GM10248 (cell line): ENCODE measurements around the gene CTTNBP2NL.

Source experiments
- CTCF ChIA-PET: fragments of 300-600 bp; sonication (Branson Sonifier 250); formaldehyde crosslinking; extraction: SDS; loops from one replicate; lab custom pipeline; 2021; ENCODE audit warnings: antibody characterized with exemption; lab: Yijun Ruan, JAX
- POLR2A ChIA-PET: fragments of 350-650 bp; sonication (Branson Sonifier 250); formaldehyde crosslinking; extraction: SDS; loops from one replicate; lab custom pipeline; 2020; ENCODE audit warnings: antibody characterized with exemption; lab: Yijun Ruan, JAX
- DNase-seq: peaks from one replicate; pipeline ENCODE4 v3.0.0; 2012; ENCODE audit errors: extremely low spot score
- TF ChIP-seq, protein P1 (sequence below): IDR thresholded peaks from 2 replicates; pipeline ENCODE4 v1.5.1; 2012; ENCODE audit warnings: mild to moderate bottlenecking, low read depth; ENCODE audit errors: extremely low read depth, missing control alignments, control extremely low read depth

CTTNBP2NL gene

DNA sequence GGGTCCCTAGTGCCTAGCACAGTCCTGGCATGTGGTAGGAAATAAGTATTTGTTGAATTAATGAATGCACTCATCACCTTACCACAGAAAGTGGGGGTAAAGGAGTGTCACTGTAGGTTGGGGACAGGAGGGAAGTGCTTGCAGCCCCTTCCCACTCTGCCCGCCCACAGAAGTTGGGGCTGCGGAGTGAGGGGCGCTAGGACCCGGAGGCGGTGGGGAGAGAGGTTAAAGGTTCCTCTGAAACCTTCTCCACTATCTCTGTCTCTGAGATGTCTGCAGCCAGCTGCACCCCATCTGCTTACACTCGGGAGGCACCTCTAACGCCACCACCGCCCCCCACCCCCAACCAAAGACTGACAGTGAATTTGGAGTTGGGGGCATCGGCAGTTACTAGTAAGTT lies 111.3 kb downstream of the CTTNBP2NL start:
- DNase-seq = no peak
- TF ChIP-seq, protein P1, sequence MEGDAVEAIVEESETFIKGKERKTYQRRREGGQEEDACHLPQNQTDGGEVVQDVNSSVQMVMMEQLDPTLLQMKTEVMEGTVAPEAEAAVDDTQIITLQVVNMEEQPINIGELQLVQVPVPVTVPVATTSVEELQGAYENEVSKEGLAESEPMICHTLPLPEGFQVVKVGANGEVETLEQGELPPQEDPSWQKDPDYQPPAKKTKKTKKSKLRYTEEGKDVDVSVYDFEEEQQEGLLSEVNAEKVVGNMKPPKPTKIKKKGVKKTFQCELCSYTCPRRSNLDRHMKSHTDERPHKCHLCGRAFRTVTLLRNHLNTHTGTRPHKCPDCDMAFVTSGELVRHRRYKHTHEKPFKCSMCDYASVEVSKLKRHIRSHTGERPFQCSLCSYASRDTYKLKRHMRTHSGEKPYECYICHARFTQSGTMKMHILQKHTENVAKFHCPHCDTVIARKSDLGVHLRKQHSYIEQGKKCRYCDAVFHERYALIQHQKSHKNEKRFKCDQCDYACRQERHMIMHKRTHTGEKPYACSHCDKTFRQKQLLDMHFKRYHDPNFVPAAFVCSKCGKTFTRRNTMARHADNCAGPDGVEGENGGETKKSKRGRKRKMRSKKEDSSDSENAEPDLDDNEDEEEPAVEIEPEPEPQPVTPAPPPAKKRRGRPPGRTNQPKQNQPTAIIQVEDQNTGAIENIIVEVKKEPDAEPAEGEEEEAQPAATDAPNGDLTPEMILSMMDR = no peak
- ChIA-PET POLR2A (no interaction called here), CTCF (no interaction called here)

DNA sequence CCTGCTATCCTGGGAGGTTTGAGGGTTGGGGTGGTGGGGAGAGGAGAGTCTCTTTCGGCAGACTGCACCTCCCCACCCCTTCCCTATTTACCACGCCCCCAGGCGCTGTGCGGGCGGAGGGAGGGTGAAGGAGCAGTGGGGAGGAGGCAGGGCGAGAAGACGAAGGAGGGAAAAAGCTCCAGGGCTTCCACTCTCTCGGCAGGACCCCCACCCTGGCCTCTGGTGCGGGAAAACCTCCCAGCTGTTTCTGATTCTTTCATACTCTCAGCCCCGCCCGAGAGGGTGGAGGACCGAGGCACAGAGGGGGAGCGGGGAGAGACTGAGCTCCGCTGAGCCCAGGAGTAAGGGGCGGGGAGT lies 111.9 kb downstream of the CTTNBP2NL start:
- peak; percentile 54 for DNase-seq
- CTCF ChIA-PET = no interaction called here
- TF ChIP-seq, protein P1 = no peak
- POLR2A ChIA-PET = no interaction called here

DNA sequence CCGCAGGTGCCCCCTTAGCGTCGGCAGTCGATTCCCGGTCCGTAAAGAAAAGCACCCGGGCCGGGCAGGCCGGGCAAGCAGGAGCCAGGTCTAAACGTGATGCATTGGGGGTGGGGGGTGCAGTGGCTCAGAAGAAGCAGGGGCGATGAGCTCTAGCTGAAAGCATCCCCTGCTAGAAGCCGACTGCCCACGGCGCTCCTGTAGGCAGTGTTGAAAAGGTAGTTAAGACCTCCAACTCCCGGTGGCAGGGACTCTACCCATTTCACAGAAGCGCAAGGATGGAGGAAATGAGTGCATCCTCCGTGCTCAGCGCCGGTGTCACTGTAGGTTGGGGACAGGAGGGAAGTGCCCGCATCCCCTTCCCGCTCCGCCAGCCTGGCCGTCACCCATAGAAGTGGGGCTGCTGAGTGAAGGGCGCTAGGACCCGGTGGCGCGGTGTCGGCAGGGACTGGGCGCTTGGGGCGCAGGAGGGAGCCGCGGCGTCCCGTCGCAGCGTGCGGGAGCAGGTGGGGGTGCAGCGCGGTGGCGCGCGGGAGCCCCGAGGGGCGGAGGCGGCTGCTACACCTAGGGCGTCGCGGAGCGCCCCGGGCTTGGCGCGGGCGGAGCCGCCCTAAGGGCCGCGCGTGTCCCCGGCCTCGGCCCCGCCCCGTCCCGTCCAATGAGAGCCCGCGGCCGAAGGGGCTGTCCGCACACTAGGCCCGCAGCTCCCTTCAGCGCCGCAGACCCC lies 112.4 kb downstream of the CTTNBP2NL start, which contains the start of gene WNT2B:
Gene WNT2B (plus strand): TSS at position 688 of the 727 bp plus-strand sequence. CDS start 298 bp downstream, outside the sequence.
- ChIA-PET POLR2A (no interaction called here), CTCF (no interaction called here)
- peak; percentile 68 for DNase-seq
- TF ChIP-seq, protein P1 = no peak

DNA sequence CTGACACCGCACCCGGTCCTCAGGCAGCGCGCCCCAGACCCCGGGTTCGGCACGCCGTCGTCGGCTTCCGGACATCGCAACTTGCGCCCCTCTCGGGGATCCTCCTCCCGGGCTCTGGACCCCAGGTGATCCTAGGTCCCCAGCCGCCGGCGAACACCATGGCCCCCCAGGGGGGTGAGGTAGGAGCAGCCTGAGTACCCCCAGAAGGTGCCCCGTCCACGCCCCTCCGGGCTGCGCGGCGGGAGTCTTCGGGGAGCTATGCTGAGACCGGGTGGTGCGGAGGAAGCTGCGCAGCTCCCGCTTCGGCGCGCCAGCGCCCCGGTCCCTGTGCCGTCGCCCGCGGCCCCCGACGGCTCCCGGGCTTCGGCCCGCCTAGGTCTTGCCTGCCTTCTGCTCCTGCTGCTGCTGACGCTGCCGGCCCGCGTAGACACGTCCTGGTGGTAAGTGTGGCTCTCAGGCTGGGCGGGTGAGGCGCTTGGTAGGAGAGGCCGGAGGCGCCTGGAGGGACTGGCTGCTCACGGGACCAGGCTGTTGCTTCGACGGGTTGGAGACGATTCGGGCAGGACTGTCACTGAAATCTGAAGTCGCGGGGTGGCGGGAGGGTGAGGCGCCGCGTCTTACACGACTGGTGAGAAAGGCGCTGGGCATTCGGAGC lies 113.1 kb downstream of the CTTNBP2NL start:
- POLR2A ChIA-PET = no interaction called here
- DNase-seq = no peak
- CTCF ChIA-PET = no interaction called here
- TF ChIP-seq, protein P1 = no peak

DNA sequence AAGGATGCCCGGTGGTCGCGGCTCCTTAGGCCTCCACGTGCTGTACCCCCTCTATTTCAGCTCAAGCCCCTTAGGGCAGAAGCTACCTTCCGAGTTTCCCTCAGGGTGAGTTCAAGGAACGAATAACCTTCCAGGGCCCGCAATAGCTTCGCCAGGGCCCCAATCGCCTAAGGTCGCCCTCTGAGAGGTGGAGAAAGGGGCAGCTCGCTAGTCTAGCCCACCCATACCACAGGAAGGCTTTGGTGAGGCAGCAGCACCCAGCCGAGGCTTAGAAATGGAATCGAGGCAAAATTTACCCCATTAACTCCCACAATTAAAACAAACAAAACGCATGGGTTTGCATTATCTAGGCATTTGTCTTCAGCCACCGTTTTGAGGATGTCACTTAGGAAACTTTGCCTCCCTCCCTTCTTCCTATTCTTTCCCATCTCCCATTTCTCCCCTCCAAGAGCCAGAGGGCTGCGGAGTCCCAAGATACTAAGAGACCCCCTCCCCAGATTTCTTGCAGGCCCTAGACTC lies 113.7 kb downstream of the CTTNBP2NL start:
- ChIA-PET POLR2A (no interaction called here), CTCF (interaction anchor here (2.1 kb wide), 1 partner anchor 8 kb away, joined by 10 read pairs; no protein-coding TSS in a partner anchor)
- TF ChIP-seq, protein P1 = no peak
- no peak for DNase-seq

DNA sequence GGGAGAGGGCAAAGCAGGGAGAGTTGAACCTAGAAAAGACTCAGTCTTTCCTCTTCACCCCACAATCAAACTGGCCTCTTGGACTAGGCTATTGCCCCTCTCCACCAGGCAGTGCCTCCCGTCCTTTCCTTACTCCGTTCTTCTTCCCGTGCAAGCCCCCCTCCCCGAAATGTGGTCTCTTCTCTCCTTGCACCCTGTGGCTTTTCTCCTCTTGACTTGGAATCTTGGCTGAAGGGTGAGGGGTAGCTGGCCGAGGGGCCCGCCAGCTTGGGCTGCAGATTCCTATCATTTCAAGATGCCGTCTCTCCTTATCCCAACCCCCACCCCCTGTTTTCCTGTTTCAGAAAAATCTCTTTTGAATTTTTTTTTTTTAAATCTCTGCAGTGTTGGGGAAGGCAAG lies 114.3 kb downstream of the CTTNBP2NL start:
- POLR2A ChIA-PET = no interaction called here
- TF ChIP-seq, protein P1 = no peak
- CTCF ChIA-PET = interaction anchor here (1.3 to 2.1 kb wide), 2 partner anchors 9 to 19 kb away, joined by 3 to 10 read pairs; no protein-coding TSS in a partner anchor
- DNase-seq = no peak
